Putamen (tissue), 1 donor: ENCODE data around the gene PHF1.

Experiments
- DNase-seq: peaks from one replicate; pipeline ENCODE4 v3.0.0-alpha.2; 2016; ENCODE audit warnings: low spot score

PHF1 gene

DNA sequence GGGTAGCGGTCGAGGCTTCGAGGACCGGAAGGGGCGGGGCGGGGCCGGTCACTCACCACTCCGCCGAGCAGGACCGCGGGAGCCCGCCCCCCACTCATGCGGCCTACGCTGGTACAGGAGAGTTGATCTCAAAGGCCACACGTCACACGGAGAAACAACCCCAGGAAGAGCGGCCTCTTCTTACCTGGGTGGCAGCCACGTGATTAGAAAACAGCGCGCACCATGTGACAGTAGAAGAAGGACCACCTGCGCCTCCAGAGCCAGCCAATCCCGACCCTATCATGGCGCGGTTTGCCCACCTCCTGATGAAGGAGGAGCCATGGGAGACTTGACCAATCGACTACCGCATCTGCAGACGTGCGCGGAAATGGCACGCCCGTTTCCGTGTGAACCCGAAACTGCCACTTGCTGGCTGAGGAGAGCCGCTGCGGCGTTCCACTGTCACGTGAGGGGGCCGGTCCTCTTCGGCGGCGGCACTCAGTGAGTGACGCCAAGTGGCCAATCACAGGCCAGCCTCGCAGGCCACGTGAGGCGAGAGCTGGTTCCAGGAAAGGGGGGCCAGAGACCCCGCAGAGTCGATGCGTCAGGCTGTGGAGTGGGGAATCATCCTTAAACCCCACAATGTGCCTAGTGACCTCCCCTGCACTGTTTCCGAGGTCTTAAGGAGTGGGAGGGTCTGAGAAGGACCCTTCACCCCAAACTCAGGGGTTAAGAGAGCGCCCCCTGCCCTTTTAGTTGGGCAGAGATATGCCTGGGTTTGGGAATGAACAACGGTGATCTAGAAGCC is 7.3 kb downstream of the PHF1 start, which contains the start of gene CUTA:
Gene CUTA (minus strand): TSS at position 205 of the 787 bp plus-strand sequence. CDS start 107 bp downstream, at position 98.
- DNase-seq, result peak; percentile 100

DNA sequence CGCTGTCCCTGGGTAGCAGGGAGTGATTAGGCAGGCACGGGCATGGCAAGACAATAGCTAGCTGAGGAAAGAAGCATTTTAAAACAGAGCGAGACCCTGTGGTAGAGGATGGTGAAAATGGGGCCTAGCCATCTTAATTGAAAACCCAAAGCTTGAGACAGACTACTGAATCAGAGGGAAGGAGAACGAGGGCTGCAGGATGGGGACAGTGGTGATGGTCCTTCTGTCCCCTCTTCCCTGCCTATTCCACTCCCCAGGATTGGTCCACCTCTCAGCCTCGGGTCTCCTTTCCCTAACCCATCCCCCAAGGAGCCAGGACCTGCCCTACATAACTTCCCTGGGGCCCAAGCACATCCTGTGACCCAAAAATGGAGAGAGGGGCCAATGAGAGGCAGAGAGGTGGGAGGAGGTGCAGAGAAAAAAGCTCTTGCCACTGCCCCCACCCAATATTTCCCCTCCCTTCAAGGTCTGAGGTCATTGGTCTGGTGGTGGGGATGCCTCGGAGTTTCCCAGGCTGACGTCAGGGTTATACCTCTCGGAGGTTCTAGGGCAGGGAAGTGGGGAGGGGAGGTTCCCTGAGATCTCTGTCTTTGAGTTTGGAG is 8.0 kb downstream of the PHF1 start:
- no peak for DNase-seq

DNA sequence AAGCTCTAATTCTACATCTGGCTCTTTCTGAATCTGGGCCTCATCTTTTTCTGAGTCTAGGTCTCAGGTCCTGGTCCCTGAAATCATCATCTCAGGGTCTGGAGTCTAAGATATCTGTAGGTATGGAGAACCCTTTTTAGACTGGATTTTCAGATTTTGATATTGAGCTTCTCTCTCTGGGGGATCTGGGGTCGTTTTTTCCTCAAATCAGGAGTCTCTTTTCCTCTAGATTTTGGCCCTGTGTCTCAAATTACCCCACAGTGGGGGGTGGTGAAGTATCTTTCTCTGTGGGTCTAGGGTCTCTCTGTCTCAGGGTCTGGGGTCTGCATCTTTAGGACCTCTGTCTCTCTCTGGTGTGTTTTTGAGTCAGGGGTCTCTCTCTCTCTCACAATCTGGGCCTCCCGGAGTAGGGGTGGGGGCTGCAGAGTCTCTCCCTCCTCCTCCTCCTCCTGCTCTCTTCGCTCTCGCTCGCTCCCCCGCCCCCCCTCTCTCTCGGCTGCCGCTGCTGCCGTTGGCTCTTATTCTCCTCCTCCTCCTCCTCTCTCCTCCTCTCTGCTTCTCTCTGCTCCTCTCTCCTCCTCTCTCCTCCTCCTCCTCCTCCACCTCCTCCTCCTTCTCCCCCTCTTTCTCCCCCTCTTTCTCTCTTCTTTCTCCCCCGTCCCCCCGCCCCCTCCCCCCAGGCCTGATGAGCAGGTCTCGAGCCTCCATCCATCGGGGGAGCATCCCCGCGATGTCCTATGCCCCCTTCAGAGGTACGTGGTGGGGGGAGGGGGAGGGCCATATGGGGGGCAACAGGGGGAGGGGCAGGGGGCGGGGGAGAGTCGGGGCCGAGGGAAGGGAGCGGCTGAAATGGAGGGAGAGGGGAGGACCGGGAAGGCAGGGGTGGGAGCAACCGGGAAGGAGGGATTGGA is 9.0 kb downstream of the PHF1 start, which contains the start of gene SYNGAP1:
Gene SYNGAP1 (plus strand): TSS at position 486 of the 911 bp plus-strand sequence. CDS start 200 bp downstream, at position 686.
- DNase-seq, result no peak

DNA sequence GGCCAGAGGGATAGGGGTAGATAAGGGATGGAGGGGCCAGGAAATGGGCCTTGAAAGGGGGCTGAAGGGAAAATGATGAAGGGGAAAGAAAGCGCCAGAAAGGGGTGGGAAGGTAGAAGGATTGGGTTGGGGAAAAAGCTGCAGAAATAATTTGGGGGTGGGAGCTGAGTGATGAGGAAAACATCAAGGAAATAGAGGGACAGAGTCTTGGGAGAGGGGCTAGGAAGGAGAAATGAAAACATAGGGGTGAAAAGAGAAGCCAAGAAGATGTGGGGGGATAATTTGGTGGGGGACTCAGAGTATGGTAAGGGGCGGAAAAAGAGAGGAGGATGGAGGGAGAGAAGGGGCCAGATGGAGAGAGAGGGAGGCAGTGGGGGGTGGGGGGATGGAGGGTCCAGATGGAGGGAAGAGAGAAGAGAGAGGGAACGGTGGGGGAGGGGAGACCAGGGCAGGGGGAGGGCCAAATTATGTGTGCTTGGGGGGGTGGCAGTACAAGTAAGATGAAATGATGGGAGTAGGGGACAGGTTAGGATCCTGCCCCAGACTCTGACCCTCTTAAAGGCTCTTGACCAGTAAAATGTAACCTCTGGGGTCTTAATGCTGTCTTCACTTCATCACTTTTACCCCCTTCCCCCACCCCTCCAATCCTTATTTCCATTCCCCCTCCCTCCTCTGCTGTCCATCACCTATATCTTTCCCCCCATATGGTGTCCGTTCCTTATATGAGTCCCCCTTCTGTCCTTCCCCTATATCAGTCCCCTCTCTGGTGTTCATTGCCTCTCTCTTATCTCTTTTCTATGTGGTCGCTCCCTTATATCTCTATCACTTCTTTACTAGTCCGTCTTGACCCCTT is 9.9 kb downstream of the PHF1 start:
- no peak for DNase-seq

DNA sequence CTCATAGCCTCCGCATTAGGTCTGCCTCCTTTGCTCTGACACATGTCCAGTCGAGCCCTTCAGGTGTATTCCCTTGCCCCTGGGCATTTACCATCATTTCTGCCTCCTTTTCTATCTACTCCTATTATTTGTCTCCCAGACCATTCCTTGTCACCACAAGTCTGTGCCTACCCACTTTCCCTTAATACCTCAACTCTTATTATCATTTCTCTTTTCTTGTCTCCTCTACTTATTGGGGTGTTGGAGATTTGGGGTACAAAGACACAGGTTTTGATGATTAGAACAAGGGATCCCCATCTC is 10.5 kb downstream of the PHF1 start:
- no peak for DNase-seq

DNA sequence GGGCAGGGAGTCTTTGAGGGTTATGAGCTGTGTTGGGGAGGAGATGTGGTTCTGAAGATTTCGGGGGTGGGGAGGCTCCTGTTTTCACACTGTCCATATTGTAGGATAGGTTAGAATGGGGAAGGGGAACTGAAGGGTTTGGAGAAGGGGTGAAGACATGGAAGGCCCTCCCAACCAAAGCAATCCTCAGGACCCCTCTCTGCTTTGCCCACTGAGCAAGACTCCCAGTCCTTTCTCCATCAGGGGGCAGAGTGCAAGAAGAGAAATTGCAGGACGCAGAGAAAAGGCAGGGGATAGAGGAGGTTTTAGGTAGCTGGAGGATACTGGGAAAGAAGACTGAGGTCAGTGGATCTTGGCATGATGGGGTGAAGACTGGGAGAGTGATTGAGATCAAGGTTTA is 13.0 kb downstream of the PHF1 start:
- DNase-seq, result no peak

DNA sequence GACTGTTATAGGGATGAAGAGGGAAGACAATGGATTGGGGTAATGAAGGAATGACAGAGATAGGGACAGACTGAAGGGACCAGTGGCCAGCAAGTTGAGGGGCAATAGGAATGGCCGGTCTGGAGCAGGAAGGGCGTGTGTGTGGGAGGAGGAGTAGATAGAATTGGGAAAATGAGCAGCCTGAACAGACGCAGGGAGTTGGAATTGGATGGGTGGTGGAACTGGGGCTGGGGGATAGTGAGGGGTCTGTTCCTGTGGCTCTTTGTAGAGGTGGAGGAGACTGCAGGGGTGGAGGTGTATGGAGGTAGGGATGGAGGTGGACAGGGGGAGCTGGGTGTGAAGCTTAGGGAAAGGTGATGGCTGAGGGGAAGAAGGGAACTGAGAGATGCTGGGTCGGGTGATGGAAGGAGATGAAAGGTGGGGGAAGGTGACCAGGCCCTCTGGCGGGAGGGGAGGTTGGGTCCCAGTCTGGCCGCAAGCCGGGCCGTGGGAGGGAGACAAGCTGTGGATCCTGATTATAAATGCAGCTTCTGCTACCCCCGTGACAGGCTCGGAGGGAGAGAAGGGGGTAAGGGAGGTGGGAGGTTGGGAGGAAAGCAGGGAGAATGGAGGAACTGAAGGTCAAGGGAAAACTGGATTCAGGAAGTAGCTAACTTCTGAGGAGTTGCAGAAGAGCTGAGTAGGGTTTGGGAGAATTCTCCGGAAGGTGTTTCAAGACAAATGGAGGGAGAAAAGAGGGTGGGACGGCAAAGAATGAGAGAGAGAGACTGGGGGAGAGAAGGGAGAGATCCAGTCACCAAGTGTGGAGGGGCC is 14.2 kb downstream of the PHF1 start:
- DNase-seq, result no peak

DNA sequence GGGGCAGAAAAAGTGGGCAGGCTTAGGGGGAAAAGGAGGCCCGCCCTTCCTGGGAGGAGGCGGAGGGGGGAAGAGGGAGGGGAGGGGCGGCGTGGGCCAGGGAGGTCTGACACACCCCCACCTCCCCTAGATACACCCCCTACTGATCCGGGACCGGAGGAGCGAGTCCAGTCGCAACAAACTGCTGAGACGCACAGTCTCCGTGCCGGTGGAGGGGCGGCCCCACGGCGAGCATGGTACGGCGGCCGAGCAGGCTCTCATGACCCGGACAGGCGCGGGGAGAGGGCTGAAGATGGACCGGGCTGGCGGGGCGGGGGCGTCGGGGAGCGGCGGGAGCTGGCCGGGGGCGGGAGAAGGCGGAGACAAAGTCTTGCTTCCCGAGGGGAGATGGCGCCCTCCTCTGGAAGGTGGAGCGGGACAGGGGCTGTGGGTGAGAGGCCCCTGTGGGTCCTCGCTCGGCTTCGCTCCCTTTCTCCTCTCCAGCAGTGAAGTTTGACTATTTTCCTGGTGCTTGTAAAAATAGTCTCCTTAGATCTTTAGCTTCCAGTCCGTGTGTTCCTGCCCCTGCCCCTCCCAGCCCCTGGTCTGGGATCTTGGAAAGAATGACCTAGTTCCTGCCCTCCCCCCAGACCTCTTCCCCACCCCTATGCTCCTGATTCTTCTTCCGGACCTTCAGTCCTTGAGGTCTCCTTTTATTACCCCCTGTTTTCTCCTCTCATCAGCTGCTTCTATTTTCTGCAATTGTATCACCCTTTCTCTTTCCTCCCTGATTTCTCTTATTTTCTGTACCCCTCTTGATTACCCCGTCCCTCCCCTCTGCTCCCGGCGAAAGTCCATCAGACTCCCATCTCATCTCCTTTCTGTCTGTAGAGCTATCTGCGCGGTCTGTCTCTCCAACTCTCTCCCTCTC is 15.1 kb downstream of the PHF1 start:
- DNase-seq, result peak; percentile 80

DNA sequence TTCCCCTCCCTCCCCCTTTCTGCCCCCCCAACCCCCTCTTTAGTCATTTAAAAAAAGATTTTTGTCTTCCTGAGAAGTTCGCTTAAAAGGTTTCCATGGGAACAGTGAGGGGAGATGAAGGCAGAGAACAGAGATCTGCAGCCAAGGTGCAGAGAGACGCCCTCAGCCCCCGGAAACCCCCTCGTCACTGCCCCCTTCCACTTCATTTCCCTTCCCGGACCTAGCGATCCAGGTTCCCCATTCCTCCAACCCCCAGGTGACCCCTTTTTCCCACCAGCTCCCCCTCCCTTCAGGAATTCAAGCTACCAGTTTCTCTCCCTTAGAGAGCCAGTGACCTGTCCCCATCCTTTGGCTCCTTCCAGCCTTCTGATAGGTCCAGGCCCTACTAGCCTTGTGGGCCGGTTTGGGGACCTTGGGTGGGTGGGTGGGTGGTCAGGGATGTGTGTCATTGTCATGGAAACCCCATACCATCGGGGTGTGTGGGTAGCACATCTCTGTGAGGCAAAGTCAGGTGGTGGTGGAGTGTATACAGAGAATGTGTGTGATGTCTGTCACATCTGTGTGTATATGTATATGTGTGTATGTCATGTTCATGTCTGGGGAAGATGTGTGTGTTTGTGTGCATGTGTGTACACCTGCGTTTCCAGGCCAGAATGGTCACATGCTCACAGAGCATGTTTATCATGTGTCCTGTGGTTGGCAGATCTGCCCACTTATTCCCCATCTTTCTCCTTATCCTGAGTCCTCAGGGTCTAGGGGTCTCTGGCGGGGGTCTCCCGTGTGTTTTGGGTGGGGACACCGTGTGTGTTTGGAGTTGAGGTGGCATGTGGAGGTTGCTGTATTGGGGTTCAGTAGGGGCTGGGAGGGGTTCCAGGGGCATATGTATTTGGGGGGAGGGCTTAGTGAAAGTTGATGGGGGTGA is 16.0 kb downstream of the PHF1 start:
- no peak for DNase-seq

DNA sequence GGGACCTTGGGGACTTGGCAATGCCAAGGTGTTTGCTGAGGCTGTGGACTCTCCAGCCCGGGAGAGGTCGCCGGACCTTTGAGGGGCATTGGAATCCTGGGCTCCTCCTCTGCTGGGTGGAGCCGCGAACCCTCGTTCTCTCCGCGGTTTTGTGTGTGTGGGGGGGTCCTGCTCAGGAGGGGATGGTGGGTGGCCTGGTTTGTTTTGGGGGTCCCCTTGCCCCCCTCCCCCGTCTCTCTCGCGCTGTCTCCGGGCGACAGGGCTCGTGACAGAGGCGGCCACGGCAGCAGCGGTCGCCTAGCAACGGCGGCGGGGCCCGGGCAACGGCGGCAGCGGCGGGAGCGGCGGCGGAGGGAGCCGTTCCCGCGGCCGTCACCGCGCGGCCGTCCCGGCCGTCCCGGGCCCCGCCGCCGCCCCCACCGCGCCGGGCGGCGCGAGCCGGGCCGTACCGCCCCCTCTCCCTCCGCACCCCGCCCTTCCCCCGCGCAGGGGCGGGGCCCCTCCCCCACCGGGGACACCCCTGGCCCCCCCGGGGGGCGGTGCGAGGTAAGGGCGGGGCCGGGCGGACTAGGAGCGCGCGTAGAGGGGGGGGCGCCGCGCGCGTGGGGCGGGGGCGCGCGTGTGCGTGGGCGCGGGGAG is 16.9 kb downstream of the PHF1 start:
- no peak for DNase-seq

DNA sequence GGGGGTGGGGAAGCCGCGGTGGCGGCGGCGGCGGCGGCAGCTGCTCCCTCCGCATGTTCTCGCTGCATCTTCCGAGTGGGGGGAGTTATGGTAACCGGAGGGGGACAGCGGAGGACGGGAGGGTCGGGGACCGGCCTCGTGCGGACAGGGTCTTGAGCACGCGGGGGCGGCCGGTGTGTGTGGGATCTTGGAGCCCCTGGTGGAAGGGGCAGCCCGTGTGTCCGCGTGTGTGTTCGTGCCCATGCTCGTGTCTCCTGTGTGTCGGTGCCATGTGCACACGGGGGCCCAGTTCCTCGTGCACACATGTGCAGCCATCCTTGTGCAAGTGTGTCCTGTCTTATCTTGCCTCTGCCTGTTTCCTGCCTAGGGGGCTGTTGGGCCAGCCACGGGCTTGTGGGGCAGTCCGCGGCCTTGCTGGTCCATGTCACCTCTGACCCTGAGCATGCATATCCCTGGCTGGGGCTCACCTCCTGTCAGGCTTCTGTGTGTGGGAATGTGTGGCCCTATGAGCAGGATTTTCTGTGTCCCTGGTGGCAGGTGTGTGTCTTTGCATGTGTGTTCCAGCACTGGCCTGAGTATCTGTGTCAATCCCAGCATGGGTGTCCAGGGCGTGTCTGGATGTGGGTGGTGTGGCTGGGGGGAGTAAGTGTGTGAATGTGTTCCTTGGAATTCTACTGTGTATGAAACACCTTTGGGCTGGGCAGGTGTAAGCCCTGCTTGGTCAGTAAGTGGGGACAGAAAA is 17.6 kb downstream of the PHF1 start:
- no peak for DNase-seq

DNA sequence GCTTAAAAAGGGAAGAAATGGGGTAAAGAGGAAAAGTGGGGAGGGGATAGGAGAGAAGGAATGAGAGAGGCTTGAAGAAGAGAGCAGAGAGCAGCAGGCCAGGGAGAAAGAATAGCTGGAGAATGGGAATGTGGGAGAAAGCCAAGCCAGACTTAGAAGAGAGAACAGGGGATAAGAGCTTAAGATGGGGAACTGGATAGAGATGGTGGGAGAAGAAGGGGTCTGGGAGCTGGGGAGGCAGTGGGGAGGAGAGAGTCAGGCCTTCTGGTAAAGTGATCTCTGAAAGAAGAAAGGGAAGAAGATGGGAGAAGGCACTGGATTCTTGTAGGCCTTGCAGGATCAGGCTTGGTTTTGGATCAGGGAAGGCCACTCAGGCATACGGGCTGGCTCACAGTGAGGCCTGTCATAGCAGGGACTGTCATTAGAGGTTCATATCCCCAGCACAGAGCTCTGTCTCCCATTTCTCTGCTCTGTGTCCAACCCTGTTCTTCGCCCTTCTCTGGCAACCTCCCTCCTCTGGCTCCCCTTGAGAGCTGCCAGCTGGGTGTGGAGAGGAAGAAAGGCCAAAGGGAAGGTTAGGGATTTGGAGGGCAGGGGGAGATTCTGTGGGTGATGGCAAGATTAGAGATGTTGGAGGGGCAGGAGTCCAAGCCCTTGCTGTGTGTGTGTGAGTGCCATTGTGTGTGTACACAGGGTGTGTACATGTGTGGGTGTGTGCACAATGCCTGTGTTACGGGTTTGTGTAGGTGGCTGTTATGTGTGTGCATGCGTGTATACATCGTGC is 18.3 kb downstream of the PHF1 start:
- no peak for DNase-seq

DNA sequence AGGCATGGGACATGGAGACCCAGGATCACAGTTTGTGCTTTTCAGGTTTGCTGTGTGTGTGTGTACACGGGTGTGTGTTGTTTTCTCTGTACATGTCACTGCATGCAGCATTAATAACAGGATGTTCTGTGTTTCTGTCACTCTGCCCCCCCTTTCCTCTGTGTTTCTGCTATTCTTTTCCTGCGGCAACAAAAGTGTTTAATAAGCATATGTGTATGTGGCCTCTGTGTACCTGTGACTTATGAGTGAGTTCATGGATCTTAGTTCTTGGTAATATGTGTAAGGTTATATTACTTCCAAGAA is 18.9 kb downstream of the PHF1 start:
- no peak for DNase-seq

DNA sequence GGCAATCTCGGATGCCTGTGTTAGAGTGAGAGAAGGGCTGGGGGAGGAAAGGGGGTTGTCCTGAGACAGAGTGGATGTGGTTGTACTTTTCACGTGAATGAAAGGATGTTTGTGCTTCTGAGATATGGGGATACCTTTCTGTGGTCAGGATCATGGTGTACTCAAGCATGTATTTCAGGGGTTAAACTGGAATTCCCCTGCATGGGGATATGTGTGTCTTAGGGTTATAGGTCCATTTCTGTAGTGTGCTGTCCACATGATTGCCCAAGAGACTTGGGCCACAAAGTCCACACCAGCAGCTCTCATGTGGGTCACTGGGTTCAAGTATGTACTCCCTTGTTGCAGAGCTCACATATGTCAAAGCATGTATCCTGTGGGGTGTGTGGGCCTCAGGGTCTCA is 19.5 kb downstream of the PHF1 start:
- no peak for DNase-seq

DNA sequence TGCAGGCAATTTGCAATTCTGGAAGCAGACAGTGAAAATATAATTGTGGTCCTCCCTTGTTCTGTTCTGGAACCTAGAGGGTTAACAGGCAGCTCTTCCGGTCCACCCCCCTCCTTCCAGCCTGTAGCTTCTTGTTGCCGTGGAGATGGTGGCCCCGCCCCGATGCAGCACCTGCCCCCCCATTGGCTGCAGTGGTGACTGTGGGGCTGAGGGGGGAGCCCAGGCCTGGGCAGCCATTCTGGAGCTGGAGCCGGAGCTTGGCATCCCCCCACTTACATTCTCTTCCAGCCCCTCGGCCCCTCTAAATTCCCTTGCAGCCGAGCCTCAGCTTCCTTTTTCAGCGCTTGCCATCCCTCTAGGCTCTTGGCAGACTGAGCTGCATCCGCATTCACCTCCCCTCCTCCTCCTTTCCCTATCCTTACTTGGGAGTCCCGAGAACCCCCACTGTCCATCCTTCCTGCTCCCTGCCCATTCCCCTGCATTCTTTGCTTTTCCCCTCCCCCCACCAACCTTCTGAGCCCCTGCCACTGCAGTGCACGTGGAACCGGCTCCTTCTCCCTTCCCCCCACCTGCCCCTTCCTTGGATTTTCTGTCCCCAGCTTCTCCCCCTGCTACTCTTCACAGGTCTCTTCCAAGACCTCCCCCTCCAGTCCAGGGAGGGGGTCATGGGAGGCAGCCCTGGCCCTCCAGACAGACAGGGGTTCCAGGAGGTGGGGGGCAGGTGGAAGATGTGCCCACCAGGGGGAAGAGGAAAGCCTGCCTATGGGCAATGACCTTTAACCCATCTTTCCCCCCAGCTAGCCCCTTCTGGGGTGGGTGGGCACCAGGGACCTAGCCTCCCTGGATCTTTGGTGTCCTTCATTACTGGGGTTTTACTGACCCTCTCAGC is 20.4 kb downstream of the PHF1 start:
- DNase-seq, result peak; percentile 88
